AG20443 (cell line): ENCODE data around the gene EXD1.
"Not testable (repeated sequence)": the region's sequence is repeated elsewhere in the genome, so short reads cannot be mapped to it uniquely, and the experiment has no call there.

Experiments
- DNase-seq: peaks from one replicate; pipeline ENCODE4 v3.0.0; 2012; ENCODE audit warnings: low spot score, mixed read lengths

EXD1 gene

GRCh38 chr15:41230650-41231421 lies at the start of gene EXD1, which contains the start of gene CHP1:
Gene EXD1, minus strand, starts transcription at chr15:41230757. Its CDS starts 4,182 bp downstream, at chr15:41226575.
Gene CHP1, plus strand, starts transcription at chr15:41231268. Its CDS starts 115 bp downstream, at chr15:41231383.
- DNase-seq, result peak; percentile 98

- DNase-seq, result no peak
Observed at GRCh38 chr15:41279535-41280283, 49.2 kb upstream of the EXD1 start.

GRCh38 chr15:41278319-41278718 lies 47.8 kb upstream of the EXD1 start:
- no peak for DNase-seq

GRCh38 chr15:41276831-41277230 lies 46.3 kb upstream of the EXD1 start:
- DNase-seq, result no peak

GRCh38 chr15:41269887-41270286 lies 39.3 kb upstream of the EXD1 start:
- DNase-seq, result no peak

- DNase-seq, result no peak
Observed at GRCh38 chr15:41263891-41264351, 33.4 kb upstream of the EXD1 start.

GRCh38 chr15:41262571-41262970 lies 32.0 kb upstream of the EXD1 start:
- DNase-seq, result no peak

- not testable (repeated sequence) for DNase-seq
Observed at GRCh38 chr15:41260924-41261323, 30.4 kb upstream of the EXD1 start.

- DNase-seq, result no peak
Observed at GRCh38 chr15:41259546-41260189, 29.1 kb upstream of the EXD1 start.

- no peak for DNase-seq
Observed at GRCh38 chr15:41258750-41259471, 28.4 kb upstream of the EXD1 start.

- no peak for DNase-seq
Observed at GRCh38 chr15:41256577-41257038, 26.1 kb upstream of the EXD1 start.

- no peak for DNase-seq
Observed at GRCh38 chr15:41256103-41256502, 25.5 kb upstream of the EXD1 start.

- DNase-seq, result no peak
Observed at GRCh38 chr15:41254560-41254959, 24.0 kb upstream of the EXD1 start.

- DNase-seq, result no peak
Observed at GRCh38 chr15:41251411-41251810, 20.9 kb upstream of the EXD1 start.

GRCh38 chr15:41250745-41251144 lies 20.2 kb upstream of the EXD1 start:
- DNase-seq, result not testable (repeated sequence)

GRCh38 chr15:41241221-41241964 lies 10.8 kb upstream of the EXD1 start:
- DNase-seq, result no peak

- DNase-seq, result no peak
Observed at GRCh38 chr15:41238100-41238499, 7.5 kb upstream of the EXD1 start.

- no peak for DNase-seq
Observed at GRCh38 chr15:41235929-41236328, 5.4 kb upstream of the EXD1 start.

GRCh38 chr15:41235228-41235627 lies 4.7 kb upstream of the EXD1 start:
- not testable (repeated sequence) for DNase-seq

- peak; percentile 61 for DNase-seq
Observed at GRCh38 chr15:41233367-41233771, 2.8 kb upstream of the EXD1 start.
